ENCODE data around the gene LONP1.

DNA sequence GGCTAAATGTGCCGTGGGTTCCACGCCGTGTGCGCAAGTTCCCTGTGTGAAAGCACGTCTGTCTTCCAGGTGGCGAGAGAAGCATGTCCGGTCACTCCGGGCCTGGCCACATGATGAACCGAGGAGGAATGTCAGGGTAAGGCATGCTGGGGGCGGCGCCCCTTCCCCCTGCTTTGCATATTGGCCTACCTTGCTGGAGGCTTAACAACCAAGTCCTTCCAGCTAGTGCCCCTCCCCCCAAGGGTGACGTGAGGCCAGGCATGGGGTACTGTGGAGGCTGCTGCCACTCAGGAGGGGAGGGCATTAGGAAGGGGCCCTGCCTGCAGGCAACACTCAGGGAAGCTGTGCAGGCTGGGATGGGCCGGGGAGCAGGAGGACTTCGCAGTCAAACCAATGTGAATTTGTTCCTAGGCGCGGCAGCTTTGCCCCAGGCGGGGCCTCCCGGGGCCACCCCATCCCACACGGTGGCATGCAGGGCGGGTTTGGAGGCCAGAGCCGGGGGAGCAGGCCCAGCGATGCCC, 52.1 kb downstream of the LONP1 start:
- TF ChIP-seq, protein P1, sequence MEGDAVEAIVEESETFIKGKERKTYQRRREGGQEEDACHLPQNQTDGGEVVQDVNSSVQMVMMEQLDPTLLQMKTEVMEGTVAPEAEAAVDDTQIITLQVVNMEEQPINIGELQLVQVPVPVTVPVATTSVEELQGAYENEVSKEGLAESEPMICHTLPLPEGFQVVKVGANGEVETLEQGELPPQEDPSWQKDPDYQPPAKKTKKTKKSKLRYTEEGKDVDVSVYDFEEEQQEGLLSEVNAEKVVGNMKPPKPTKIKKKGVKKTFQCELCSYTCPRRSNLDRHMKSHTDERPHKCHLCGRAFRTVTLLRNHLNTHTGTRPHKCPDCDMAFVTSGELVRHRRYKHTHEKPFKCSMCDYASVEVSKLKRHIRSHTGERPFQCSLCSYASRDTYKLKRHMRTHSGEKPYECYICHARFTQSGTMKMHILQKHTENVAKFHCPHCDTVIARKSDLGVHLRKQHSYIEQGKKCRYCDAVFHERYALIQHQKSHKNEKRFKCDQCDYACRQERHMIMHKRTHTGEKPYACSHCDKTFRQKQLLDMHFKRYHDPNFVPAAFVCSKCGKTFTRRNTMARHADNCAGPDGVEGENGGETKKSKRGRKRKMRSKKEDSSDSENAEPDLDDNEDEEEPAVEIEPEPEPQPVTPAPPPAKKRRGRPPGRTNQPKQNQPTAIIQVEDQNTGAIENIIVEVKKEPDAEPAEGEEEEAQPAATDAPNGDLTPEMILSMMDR (IDR thresholded peaks at IDR 0.05) = no peak
- TF ChIP-seq POLR2A (IDR thresholded peaks at IDR 0.05) = no peak
